Umbilical cord (tissue), 2 donors: ENCODE measurements around the gene GPRC5B. TPM values are rescaled to one million over a fixed set of nuclear protein-coding genes. Genes with fewer than 3 reads are reported as not detected.

Source experiments
- DNase-seq: peaks from one replicate; pipeline ENCODE4 v3.0.0-alpha.2; 2015; ENCODE audit warnings: low spot score
- total RNA-seq: library from RNA; depleted of rRNA; stranded (reverse); fragments of >200 nt; gene quantifications from one replicate; pipeline ENCODE4 v1.2.3, GENCODE V29; 2014; ENCODE audit warnings: low replicate concordance; ENCODE audit not compliant: insufficient read depth

The GPRC5B gene
- total RNA-seq, 1 donor from 2014 or later: 6.7 TPM

DNA sequence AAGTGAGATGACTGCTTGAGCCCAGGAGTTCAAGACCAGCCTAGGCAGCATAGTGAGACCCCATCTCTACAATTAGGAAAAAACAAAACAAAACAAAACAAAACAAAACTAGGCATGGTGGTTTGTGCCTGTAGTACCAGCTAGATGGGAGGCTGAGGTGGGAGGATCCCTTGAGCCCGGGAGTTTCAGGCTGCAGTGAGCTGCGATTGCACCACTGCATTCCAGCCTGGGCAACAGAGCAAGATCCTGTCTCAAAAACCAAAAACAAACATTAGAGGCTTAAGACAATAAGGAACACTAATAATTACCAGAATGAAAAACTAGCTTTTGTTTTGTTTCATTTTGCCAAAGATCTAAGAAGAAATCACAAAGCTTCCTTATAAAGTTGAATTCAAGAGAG lies 69.2 kb downstream of the GPRC5B start:
- DNase-seq: no peak

DNA sequence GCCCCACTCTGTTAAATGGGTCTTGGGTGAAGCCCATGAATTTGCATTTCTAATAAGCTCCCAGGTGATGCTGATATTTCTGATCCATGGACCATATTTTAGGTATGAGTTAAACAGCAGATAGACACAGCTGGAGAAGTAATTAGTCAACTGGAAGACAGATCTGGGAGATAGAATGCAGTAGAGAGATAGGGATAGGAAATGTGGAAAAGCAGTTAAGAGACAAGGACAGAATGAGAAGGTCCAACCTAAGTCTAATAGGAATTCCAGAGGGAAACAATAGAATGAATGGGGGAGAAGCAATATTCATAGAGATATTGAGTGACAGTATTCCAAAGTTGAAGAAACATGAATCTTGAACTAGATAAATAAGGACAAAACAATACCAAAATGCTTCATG lies 71.7 kb downstream of the GPRC5B start:
- no peak for DNase-seq

DNA sequence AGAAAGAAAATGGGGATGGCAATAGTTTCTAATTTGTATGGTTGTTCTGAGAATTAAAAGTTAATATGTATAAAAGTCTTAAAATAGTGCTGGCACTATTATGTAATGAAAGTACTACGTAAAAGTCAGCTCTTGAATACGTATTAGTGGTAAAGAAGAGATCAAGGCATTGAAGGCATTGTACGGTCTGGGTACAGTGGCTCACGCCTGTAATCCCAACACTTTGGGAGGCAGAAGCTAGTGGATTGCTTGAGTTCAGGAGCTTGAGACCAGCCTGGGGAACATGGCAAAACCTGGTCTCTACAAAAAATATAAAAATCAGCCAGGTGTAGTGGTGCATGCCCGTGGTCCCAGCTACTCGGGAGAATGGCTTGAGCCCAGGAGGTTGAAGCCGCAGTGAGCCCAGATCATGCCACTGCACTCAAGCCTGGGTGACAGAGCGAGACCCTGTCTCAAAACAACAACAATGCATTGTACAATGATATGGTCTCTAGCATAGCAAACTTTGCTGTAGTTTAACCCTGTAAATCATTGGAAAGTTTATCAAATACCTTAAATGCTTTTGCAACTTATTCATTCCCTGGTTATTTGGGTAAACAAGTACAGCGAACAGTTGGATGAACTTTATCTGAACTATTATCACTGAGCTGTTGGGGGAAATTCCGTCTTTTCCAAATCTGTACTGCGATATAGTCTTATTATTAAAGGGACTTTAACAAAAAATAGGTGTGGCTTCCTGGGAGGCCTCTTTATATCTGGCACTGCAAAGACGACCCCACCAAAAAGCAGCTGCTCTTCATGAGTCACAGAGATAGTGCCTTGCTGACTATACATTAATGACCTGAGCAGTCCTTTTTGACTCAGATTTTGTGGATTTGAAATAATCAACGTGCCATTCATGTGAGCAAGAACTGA lies 73.6 kb downstream of the GPRC5B start:
- DNase-seq: peak; percentile 69

DNA sequence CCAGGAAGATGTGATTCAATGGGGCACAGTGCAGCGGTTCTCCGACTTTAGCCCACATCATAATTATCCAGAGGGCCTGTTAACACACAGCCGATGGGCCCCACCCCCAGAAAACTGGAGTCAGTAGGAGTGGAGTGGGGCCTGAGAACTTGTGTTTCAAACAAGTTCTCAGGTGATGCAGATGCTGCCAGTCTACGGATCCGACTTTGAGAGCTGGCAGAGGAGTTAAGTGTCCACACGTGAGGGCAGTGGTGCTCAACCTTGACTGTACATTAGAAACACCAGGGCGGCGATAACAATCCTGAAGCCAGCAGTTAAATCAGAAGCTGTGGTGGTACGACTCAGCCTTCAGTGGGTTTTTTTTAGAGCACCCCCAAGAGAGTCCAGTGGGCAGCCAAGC lies 75.0 kb downstream of the GPRC5B start:
- no peak for DNase-seq

DNA sequence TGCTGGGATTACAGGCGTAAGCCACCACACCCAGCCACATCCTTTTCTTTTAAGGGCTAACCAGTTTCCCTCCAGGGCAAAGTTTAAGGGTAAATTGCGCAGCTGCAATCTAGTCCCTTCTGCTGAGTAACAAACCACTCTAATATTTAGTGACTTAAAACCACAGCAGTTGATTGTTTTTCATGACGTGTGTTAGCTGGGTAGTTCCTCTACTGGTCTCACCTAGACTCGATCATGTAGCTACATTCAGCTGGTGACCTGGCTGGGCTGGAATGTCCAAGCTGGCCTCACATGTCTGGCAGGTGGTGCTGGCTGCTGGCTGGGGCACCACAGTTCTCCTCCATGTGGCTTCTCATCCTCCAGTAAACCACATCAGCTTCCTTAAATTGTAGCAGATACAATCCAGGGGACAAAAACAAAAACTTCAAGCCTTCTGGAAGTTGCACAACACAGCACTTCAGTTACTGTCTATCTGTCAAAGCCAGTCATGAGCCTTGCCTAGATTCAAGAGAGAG lies 75.5 kb downstream of the GPRC5B start:
- DNase-seq: no peak

DNA sequence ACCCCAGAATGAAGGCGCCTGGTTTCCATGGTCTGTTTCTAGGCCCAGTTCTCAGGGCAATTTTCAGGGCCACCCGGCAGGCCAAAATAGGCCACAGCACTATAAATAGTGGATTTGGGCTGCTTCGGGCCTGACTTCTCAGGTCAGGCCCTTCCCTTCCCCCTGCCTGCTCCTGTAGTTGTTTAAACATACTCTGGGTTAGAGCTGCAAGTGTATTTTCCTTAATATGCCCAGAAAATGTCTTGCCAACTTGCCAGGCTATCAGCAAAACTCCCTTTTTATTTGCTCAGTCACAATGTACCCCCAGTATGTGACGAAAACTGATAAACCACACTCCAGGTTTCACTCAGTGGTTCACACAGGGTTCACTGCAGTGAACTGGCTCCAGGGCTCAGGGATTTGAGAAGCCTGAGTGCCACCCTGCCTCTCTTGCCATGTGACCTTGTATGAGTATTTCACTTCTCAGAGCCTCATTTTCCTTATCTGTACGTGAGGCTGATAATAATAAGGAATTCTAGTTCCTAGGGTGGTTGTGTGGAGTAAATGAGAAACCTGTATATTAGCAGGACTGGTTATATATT lies 76.5 kb downstream of the GPRC5B start:
- DNase-seq: no peak

Other genes with a start within 250 kb of the GPRC5B start
- 39.7 TPM for gene KNOP1, start 166.6 kb downstream of the GPRC5B start, total RNA-seq
- 0.24 TPM for gene IQCK, start 166.6 kb downstream of the GPRC5B start, total RNA-seq
- gene GPR139, start 189.0 kb upstream of the GPRC5B start, total RNA-seq: not detected